ENCODE measurements around the gene GOLGA1.

GOLGA1 gene

DNA sequence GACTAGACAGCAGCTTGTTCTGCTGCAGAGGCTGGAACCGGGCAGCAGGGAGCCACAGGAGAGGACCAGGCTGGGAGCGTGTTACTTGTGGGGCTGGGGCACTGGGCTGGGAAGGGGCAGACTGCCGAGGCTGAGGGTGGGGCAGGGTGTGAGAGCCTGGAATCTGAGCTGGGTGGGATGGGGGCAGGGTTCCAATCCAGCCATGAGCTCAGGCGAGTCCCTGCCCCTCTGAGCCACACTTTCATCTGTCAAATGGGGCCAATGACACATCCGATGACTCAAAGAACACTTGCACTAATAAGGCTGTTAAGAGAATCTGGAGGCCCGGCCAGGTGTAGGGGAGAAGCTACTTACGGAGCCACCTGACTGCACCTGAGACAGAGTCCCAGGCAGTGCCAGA lies 106.3 kb downstream of the GOLGA1 start:
- H3K9me3 Mint-ChIP-seq, result no peaks in the 10 kb centered on the region
- H3K36me3 Mint-ChIP-seq (ENCODE audit: low read depth), result no peaks in the 10 kb centered on the region
- DNase-seq, result no peak
- no peak overlapping the region for H3K4me3 Mint-ChIP-seq
- peaks cover 6% of the 10 kb centered on the region for H3K4me1 Mint-ChIP-seq
- TF ChIP-seq, protein P1, sequence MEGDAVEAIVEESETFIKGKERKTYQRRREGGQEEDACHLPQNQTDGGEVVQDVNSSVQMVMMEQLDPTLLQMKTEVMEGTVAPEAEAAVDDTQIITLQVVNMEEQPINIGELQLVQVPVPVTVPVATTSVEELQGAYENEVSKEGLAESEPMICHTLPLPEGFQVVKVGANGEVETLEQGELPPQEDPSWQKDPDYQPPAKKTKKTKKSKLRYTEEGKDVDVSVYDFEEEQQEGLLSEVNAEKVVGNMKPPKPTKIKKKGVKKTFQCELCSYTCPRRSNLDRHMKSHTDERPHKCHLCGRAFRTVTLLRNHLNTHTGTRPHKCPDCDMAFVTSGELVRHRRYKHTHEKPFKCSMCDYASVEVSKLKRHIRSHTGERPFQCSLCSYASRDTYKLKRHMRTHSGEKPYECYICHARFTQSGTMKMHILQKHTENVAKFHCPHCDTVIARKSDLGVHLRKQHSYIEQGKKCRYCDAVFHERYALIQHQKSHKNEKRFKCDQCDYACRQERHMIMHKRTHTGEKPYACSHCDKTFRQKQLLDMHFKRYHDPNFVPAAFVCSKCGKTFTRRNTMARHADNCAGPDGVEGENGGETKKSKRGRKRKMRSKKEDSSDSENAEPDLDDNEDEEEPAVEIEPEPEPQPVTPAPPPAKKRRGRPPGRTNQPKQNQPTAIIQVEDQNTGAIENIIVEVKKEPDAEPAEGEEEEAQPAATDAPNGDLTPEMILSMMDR (IDR thresholded peaks at IDR 0.05), result no peak
- no peak overlapping the region for H3K27ac Mint-ChIP-seq
- H3K27me3 Mint-ChIP-seq (ENCODE audit: low read depth, poor library complexity), result no peaks in the 10 kb centered on the region

DNA sequence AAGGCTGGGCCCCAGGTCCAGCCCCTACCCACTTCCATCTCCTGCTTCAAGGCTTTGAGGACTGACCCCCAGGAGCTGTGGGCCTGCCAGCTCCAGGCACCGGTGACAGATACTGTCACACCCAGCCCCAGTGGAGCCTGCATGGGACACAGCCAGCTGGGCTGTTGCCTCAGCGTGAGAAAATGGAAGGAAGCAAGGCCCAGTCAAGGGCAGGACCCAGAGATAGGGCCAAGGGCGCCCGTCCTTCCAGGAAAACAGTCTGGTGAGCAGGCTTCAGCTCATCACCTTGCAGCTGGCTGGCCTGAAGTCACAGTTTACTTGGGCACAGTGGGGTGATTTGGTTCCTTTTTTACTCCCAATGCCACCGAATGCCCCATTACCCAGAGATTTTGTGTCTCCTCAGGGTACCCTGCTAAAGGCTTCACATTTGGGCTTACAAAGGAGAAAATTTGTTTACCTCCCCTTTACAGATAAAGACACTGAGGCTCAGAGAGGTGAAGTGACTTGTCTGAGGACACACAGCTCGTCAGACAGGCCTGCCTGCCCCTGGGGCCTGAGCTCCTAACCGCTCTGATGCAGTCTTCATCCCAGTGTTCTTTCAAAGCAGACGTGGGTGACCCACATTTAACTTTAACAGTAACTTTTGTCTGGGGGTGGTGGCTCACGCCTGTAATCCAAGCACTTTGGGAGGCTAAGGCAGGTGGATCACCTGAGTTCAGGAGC lies 109.1 kb downstream of the GOLGA1 start:
- H3K4me1 Mint-ChIP-seq, result peaks cover 9% of the 10 kb centered on the region
- DNase-seq, result no peak
- no peak overlapping the region for H3K4me3 Mint-ChIP-seq
- peaks cover 9% of the 10 kb centered on the region for H3K27me3 Mint-ChIP-seq (ENCODE audit: low read depth, poor library complexity)
- no peaks in the 10 kb centered on the region for H3K9me3 Mint-ChIP-seq
- H3K27ac Mint-ChIP-seq, result no peak overlapping the region
- H3K36me3 Mint-ChIP-seq (ENCODE audit: low read depth), result no peaks in the 10 kb centered on the region
- TF ChIP-seq, protein P1 (IDR thresholded peaks at IDR 0.05), result no peak

DNA sequence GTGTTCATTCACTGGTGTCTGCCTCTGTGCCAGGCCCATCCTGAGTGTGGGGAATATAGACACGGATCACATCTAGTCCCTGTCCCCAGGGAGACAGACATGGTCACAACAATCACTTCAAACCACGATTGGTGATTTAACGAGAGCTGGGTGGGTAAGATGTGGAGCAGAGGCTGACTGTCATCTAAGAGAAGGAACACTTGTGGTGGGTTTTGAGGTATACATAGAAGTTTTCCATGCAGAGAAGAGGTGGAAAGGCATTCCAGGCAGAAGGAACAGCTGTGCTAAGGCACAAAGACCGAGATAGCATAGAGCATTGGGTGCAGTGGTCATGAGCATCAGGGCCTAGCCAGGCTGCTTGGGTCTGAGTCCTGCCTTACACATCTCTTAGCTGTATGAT lies 110.3 kb downstream of the GOLGA1 start:
- H3K4me3 Mint-ChIP-seq, result no peak overlapping the region
- H3K27me3 Mint-ChIP-seq (ENCODE audit: low read depth, poor library complexity), result peaks cover 9% of the 10 kb centered on the region
- no peak for DNase-seq

DNA sequence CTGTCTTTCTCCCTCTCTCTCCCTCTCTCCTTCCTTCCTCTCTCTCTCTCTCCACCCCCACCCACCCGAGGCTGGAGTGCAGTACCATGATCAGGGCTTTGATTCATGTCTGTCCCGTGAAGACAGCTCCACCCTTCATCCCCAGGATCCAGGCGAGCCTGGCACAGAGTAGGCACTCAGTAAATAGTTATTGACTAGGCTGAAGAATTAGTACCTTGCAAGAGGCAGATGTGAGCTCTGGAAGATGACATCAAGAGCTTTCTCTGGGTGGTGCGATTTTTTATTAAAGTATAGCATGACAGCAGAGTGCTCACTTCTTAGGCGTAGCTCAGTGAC lies 111.6 kb downstream of the GOLGA1 start:
- H3K4me1 Mint-ChIP-seq, result peaks cover 9% of the 10 kb centered on the region
- no peak overlapping the region for H3K4me3 Mint-ChIP-seq

More for the DNA sequence above, 110.3 kb downstream of the GOLGA1 start:
- Mint-ChIP-seq H3K36me3 (ENCODE audit: low read depth) (no peaks in the 10 kb centered on the region), H3K9me3 (peaks cover 8% of the 10 kb centered on the region), H3K27ac (no peak overlapping the region), H3K4me1 (peaks cover 9% of the 10 kb centered on the region)
- TF ChIP-seq, protein P1 (IDR thresholded peaks at IDR 0.05), result no peak

DNA sequence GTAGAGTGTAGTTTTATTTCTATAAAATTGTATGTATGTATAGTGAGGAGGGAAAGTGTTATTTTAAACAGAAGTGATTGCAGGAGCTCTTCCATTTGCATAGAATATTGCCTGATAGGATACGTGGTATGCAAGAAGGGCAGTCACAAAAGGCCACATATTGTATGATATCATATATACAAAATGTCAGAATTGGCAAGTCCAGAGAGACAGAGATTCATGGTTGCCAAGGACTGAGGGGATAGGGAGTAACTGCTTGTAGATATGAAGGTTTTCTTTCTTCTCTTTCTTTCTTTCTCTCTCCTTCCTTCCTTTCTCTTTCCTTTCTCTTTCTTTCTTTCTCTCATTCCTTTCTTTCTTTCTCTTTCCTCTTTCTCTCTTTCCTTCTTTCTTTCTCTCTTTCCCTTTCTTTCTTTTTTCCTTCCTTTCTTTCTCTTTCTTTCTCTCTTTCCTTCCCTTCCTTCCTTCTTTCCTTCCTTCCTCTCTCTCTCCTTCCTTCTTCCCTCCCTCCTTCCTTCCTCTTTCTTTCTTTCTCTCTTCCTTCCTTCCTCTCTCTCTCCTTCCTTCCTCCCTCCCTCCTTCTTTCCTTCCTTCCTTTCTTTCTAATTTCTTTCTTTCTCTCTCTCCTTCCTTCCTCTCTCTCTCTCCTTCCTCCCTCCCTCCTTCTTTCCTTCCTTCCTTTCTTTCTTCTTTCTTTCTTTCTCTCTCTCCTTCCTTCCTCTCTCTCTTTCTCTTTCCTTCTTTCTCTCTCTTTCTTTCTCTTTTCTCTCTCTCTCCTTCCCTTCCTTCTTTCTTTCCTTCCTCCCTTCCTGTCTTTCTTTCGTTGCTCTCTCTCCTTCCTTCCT lies 112.2 kb downstream of the GOLGA1 start:
- Mint-ChIP-seq H3K27ac (peak overlapping the region; percentile 25), H3K4me3 (no peak overlapping the region), H3K36me3 (ENCODE audit: low read depth) (no peaks in the 10 kb centered on the region), H3K27me3 (ENCODE audit: low read depth, poor library complexity) (peaks cover 12% of the 10 kb centered on the region), H3K4me1 (peaks cover 9% of the 10 kb centered on the region), H3K9me3 (peaks cover 8% of the 10 kb centered on the region)
- DNase-seq, result no peak
- TF ChIP-seq, protein P1 (IDR thresholded peaks at IDR 0.05), result no peak

More for the DNA sequence above, 111.6 kb downstream of the GOLGA1 start:
- peaks cover 10% of the 10 kb centered on the region for H3K27me3 Mint-ChIP-seq (ENCODE audit: low read depth, poor library complexity)
- TF ChIP-seq, protein P1 (IDR thresholded peaks at IDR 0.05), result no peak
- no peak for DNase-seq
- peak overlapping the region; percentile 25 for H3K27ac Mint-ChIP-seq
- no peaks in the 10 kb centered on the region for H3K36me3 Mint-ChIP-seq (ENCODE audit: low read depth)
- H3K9me3 Mint-ChIP-seq, result peaks cover 8% of the 10 kb centered on the region
